Trophoblast cell (in vitro differentiated cells and primary cell): ENCODE data around the gene TSNAXIP1.

Experiments
- DNase-seq, 2 donors: peaks; one replicate each; pipeline ENCODE4 v3.0.0-alpha.2; 2016
- H2AFZ ChIP-seq: 2 replicates; pipeline ENCODE4 v1.6.1; 2013; ENCODE audit warnings: low read length, moderate library complexity, mild to moderate bottlenecking; ENCODE audit not compliant: insufficient read depth, poor library complexity
- H2AK5ac ChIP-seq: 2 replicates; pipeline ENCODE4 v1.6.1; 2013; ENCODE audit warnings: mild to moderate bottlenecking, low read length
- H2BK120ac ChIP-seq: 2 replicates; pipeline ENCODE4 v1.6.1; 2013; ENCODE audit warnings: low read length, mild to moderate bottlenecking, moderate library complexity; ENCODE audit not compliant: insufficient read depth, poor library complexity
- H2BK12ac ChIP-seq: 2 replicates; pipeline ENCODE4 v1.6.1; 2013; ENCODE audit warnings: mild to moderate bottlenecking, low read length, moderate library complexity
- H2BK5ac ChIP-seq: 2 replicates; pipeline ENCODE4 v1.6.1; 2013; ENCODE audit warnings: low read length, low read depth, moderate library complexity, mild to moderate bottlenecking; ENCODE audit not compliant: poor library complexity
- H3K14ac ChIP-seq: 2 replicates; pipeline ENCODE4 v1.6.1; 2013; ENCODE audit warnings: mild to moderate bottlenecking, low read length
- H3K18ac ChIP-seq: 2 replicates; pipeline ENCODE4 v1.6.1; 2013; ENCODE audit warnings: mild to moderate bottlenecking, low read length
- H3K23ac ChIP-seq: 2 replicates; pipeline ENCODE4 v1.6.1; 2013; ENCODE audit warnings: low read length
- H3K27ac ChIP-seq: 2 replicates; pipeline ENCODE4 v1.5.1; 2013; ENCODE audit warnings: low read depth, mild to moderate bottlenecking, inconsistent platforms, low read length, moderate library complexity
- H3K27me3 ChIP-seq: 2 replicates; pipeline ENCODE4 v1.6.1; 2013; ENCODE audit warnings: inconsistent platforms, mild to moderate bottlenecking, low read length, moderate library complexity; ENCODE audit not compliant: insufficient read depth
- H3K36me3 ChIP-seq, 2 experiments: 1 replicate in 1 of 2; 2 replicates in 1 of 2; pipeline ENCODE4 v1.6.1; 2013; ENCODE audit warnings: low read length in 2 of 2, mild to moderate bottlenecking in 2 of 2, moderate library complexity in 1 of 2; ENCODE audit not compliant: insufficient read depth in 2 of 2, control insufficient read depth in 1 of 2
- H3K4ac ChIP-seq: 2 replicates; pipeline ENCODE4 v1.6.1; 2013; ENCODE audit warnings: low read depth, mild to moderate bottlenecking, low read length, moderate library complexity
- H3K4me1 ChIP-seq, 2 experiments: 1 replicate in 1 of 2; 2 replicates in 1 of 2; pipeline ENCODE4 v1.6.1; 2013; ENCODE audit warnings: low read length in 2 of 2, mild to moderate bottlenecking in 2 of 2, moderate library complexity in 1 of 2; ENCODE audit not compliant: insufficient read depth in 2 of 2, control insufficient read depth in 1 of 2
- H3K4me2 ChIP-seq: 2 replicates; pipeline ENCODE4 v1.6.1; 2013; ENCODE audit warnings: inconsistent platforms, mild to moderate bottlenecking, low read length, moderate library complexity
- H3K4me3 ChIP-seq: 2 replicates; pipeline ENCODE4 v1.5.1; 2013; ENCODE audit warnings: mild to moderate bottlenecking, low read depth, low read length, inconsistent platforms
- H3K79me1 ChIP-seq: one replicate; pipeline ENCODE4 v1.6.1; 2013; ENCODE audit warnings: low read length
- H3K79me2 ChIP-seq: 2 replicates; pipeline ENCODE4 v1.6.1; 2013; ENCODE audit warnings: low read length, mild to moderate bottlenecking; ENCODE audit not compliant: control insufficient read depth, insufficient read depth, poor library complexity
- H3K9ac ChIP-seq: 2 replicates; pipeline ENCODE4 v1.6.1; 2013; ENCODE audit warnings: mild to moderate bottlenecking, low read length
- H3K9me3 ChIP-seq: 2 replicates; pipeline ENCODE4 v1.6.1; 2013; ENCODE audit warnings: low read depth, mild to moderate bottlenecking, control low read depth, inconsistent platforms, low read length; ENCODE audit not compliant: insufficient read depth
- H4K12ac ChIP-seq: 2 replicates; pipeline ENCODE4 v1.6.1; 2013; ENCODE audit warnings: low read depth, mild to moderate bottlenecking, low read length, moderate library complexity
- H4K8ac ChIP-seq: 2 replicates; pipeline ENCODE4 v1.6.1; 2013; ENCODE audit warnings: low read depth, mild to moderate bottlenecking, low read length, moderate library complexity
- H4K91ac ChIP-seq: one replicate; pipeline ENCODE4 v1.6.1; 2013; ENCODE audit warnings: low read depth, mild to moderate bottlenecking, low read length, moderate library complexity
- WGBS: extraction: QIAGEN DNeasy Blood & Tissue Kit; methylation state at CpG from one replicate; pipeline ENCODE4 v1.1.7; 2013; ENCODE audit warnings: missing lambda C conversion rate; ENCODE audit not compliant: insufficient read length, insufficient coverage; ENCODE audit errors: extremely low coverage; 5-methylcytosine and 5-hydroxymethylcytosine counted together

Gene TSNAXIP1

GRCh38 chr16:67868290-67868689 lies 61.6 kb downstream of the TSNAXIP1 start:
- Histone ChIP-seq H3K18ac (no peak overlapping the region), H3K4ac (no peak overlapping the region), H4K12ac (no peak overlapping the region), H3K27me3 (no peaks in the 10 kb centered on the region), H2BK12ac (no peak overlapping the region), H3K9me3 (no peaks in the 10 kb centered on the region), H3K14ac (no peak overlapping the region), H2AFZ (no peak overlapping the region), H3K4me3 (no peak overlapping the region), H3K36me3 (peaks cover 58 to 77% of the 10 kb centered on the region in 2 experiments), H2BK5ac (no peak overlapping the region), H3K4me2 (no peak overlapping the region), H4K8ac (no peak overlapping the region), H3K4me1 (no peaks in the 10 kb centered on the region), H3K79me2 (peaks cover 4% of the 10 kb centered on the region), H3K79me1 (peaks cover 4% of the 10 kb centered on the region), H3K23ac (no peak overlapping the region), H2BK120ac (no peak overlapping the region), H3K27ac (no peak overlapping the region), H3K9ac (peak overlapping the region; percentile 55), H2AK5ac (no peak overlapping the region), H4K91ac (no peak overlapping the region)
- DNase-seq, result no peak
- no CpG with 5 or more reads among the region's 6 CpGs for WGBS

GRCh38 chr16:67869653-67870052 lies 63.0 kb downstream of the TSNAXIP1 start:
- no CpG with 5 or more reads among the region's 7 CpGs for WGBS

GRCh38 chr16:67871256-67871655 lies 64.6 kb downstream of the TSNAXIP1 start:
- peaks cover 3 to 8% of the 10 kb centered on the region in 2 experiments for H3K4me1 ChIP-seq
- H2BK5ac ChIP-seq, result no peak overlapping the region
- H4K91ac ChIP-seq, result no peak overlapping the region
- no peak overlapping the region for H4K12ac ChIP-seq
- DNase-seq, result no peak
- H2BK12ac ChIP-seq, result no peak overlapping the region
- no peak overlapping the region for H3K4ac ChIP-seq
- no peak overlapping the region for H3K4me2 ChIP-seq
- H3K79me2 ChIP-seq, result peaks cover 12% of the 10 kb centered on the region
- H3K9ac ChIP-seq, result no peak overlapping the region
- no peaks in the 10 kb centered on the region for H3K27me3 ChIP-seq
- peaks cover 4% of the 10 kb centered on the region for H3K79me1 ChIP-seq
- no peak overlapping the region for H3K4me3 ChIP-seq
- H3K14ac ChIP-seq, result no peak overlapping the region
- no peak overlapping the region for H2AFZ ChIP-seq
- peaks cover 44 to 61% of the 10 kb centered on the region in 2 experiments for H3K36me3 ChIP-seq
- no CpG with 5 or more reads among the region's 3 CpGs for WGBS
- H4K8ac ChIP-seq, result no peak overlapping the region
- no peak overlapping the region for H3K23ac ChIP-seq
- H2AK5ac ChIP-seq, result no peak overlapping the region
- no peaks in the 10 kb centered on the region for H3K9me3 ChIP-seq
- H2BK120ac ChIP-seq, result no peak overlapping the region
- H3K27ac ChIP-seq, result no peak overlapping the region
- no peak overlapping the region for H3K18ac ChIP-seq

More at GRCh38 chr16:67869653-67870052, 63.0 kb downstream of the TSNAXIP1 start:
- no peak overlapping the region for H2AFZ ChIP-seq
- H3K4me1 ChIP-seq, result peaks cover 3 to 8% of the 10 kb centered on the region in 2 experiments
- H3K9me3 ChIP-seq, result no peaks in the 10 kb centered on the region
- H3K9ac ChIP-seq, result no peak overlapping the region
- peaks cover 54 to 67% of the 10 kb centered on the region in 2 experiments for H3K36me3 ChIP-seq
- H3K79me2 ChIP-seq, result peaks cover 12% of the 10 kb centered on the region
- H3K23ac ChIP-seq, result no peak overlapping the region
- H2BK5ac ChIP-seq, result no peak overlapping the region
- no peak overlapping the region for H4K91ac ChIP-seq
- H4K8ac ChIP-seq, result no peak overlapping the region
- no peak overlapping the region for H3K14ac ChIP-seq
- no peak overlapping the region for H3K27ac ChIP-seq
- H2BK12ac ChIP-seq, result no peak overlapping the region
- H2AK5ac ChIP-seq, result no peak overlapping the region
- no peak overlapping the region for H3K4ac ChIP-seq
- no peaks in the 10 kb centered on the region for H3K27me3 ChIP-seq
- no peak overlapping the region for H3K4me3 ChIP-seq
- no peak overlapping the region for H3K4me2 ChIP-seq
- peaks cover 4% of the 10 kb centered on the region for H3K79me1 ChIP-seq
- no peak for DNase-seq
- H3K18ac ChIP-seq, result no peak overlapping the region
- H4K12ac ChIP-seq, result no peak overlapping the region
- H2BK120ac ChIP-seq, result no peak overlapping the region

GRCh38 chr16:67872131-67872630 lies 65.5 kb downstream of the TSNAXIP1 start:
- H3K4ac ChIP-seq, result no peak overlapping the region
- peaks cover 12% of the 10 kb centered on the region for H3K79me2 ChIP-seq

More at GRCh38 chr16:67872131-67872630, 65.5 kb downstream of the TSNAXIP1 start:
- no peak overlapping the region for H4K8ac ChIP-seq
- H3K4me2 ChIP-seq, result peak overlapping the region; percentile 92
- H4K91ac ChIP-seq, result no peak overlapping the region
- peaks cover 4% of the 10 kb centered on the region for H3K79me1 ChIP-seq
- H2BK120ac ChIP-seq, result no peak overlapping the region
- no peak overlapping the region for H2AFZ ChIP-seq
- no peak overlapping the region for H2BK12ac ChIP-seq
- WGBS, result no CpG with 5 or more reads among the region's 2 CpGs
- peaks cover 2% of the 10 kb centered on the region for H3K9me3 ChIP-seq
- H3K27me3 ChIP-seq, result no peaks in the 10 kb centered on the region
- H3K9ac ChIP-seq, result no peak overlapping the region
- H3K4me1 ChIP-seq, result peaks cover 3 to 8% of the 10 kb centered on the region in 2 experiments
- no peak overlapping the region for H3K4me3 ChIP-seq
- DNase-seq, result no peak
- no peak overlapping the region for H2BK5ac ChIP-seq
- peaks cover 45 to 62% of the 10 kb centered on the region in 2 experiments for H3K36me3 ChIP-seq
- no peak overlapping the region for H2AK5ac ChIP-seq
- no peak overlapping the region for H3K14ac ChIP-seq
- no peak overlapping the region for H4K12ac ChIP-seq
- no peak overlapping the region for H3K18ac ChIP-seq
- peak overlapping the region; percentile 0 for H3K27ac ChIP-seq
- no peak overlapping the region for H3K23ac ChIP-seq
